WI38 (cell line): ENCODE measurements around the gene JHY.
A peak's percentile ranks its signal among the peaks of the same experiment; 100 is the strongest.

Experiments
- H3K4me3 ChIP-seq: 2 replicates; pipeline ENCODE4 v1.5.1; 2011; ENCODE audit warnings: low read depth, mild to moderate bottlenecking, control low read depth, low read length
- TF ChIP-seq, protein P1 (sequence below): IDR thresholded peaks from 2 replicates; pipeline ENCODE4 v1.5.1; 2012; ENCODE audit warnings: low read depth, mild to moderate bottlenecking, control low read depth, low read length

Gene JHY

DNA sequence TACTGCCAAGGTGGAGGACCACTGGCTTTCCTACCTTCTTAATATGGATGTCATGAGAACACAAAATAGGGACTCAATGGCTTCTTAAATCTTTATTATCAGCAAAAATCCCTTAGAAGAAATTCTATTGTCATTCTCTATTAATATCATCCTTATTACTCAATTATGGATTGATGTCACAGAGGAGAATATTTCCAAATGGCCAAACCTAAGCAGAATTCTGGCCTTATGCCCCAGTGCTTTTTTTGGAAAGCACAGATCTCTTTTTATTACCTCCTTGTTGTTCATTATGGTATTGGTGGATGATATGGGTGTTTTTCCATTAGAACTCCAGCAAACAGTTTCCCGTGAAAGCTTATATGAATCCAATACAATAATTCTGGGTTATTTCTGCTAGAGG, 34.4 kb upstream of the JHY start:
- TF ChIP-seq, protein P1, sequence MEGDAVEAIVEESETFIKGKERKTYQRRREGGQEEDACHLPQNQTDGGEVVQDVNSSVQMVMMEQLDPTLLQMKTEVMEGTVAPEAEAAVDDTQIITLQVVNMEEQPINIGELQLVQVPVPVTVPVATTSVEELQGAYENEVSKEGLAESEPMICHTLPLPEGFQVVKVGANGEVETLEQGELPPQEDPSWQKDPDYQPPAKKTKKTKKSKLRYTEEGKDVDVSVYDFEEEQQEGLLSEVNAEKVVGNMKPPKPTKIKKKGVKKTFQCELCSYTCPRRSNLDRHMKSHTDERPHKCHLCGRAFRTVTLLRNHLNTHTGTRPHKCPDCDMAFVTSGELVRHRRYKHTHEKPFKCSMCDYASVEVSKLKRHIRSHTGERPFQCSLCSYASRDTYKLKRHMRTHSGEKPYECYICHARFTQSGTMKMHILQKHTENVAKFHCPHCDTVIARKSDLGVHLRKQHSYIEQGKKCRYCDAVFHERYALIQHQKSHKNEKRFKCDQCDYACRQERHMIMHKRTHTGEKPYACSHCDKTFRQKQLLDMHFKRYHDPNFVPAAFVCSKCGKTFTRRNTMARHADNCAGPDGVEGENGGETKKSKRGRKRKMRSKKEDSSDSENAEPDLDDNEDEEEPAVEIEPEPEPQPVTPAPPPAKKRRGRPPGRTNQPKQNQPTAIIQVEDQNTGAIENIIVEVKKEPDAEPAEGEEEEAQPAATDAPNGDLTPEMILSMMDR = no peak
- H3K4me3 ChIP-seq = no peak overlapping the region

DNA sequence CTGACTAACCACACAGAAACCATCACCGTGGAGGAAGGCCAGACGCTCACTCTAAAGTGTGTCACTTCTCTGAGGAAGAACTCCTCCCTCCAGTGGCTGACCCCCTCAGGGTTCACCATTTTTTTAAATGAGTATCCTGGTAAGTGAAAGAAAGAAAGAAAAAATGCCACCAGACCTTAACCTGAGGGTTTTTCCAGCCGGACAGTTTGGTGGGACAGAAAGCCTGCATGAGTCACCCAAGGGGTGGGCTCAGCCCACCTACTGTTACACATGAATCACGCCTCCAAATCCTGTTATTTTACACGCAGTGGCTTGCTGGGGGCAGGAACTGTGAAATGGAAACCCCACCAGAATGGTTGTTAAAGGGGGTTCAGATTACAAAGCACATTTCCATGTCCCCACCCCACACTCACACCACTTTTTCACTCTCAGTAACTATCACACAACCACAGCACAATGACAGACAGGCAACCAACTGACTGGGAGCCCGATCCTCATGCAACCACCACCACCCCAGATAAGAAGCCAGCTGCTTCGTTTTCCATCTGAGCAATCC, 32.4 kb upstream of the JHY start:
- TF ChIP-seq, protein P1 = no peak
- H3K4me3 ChIP-seq = no peak overlapping the region

GRCh38 chr11:122851366-122851966, 31.1 kb upstream of the JHY start:
- H3K4me3 ChIP-seq = no peak overlapping the region
- TF ChIP-seq, protein P1 = no peak

GRCh38 chr11:122852074-122852795, 30.3 kb upstream of the JHY start:
- H3K4me3 ChIP-seq = no peak overlapping the region
- TF ChIP-seq, protein P1 = no peak

DNA sequence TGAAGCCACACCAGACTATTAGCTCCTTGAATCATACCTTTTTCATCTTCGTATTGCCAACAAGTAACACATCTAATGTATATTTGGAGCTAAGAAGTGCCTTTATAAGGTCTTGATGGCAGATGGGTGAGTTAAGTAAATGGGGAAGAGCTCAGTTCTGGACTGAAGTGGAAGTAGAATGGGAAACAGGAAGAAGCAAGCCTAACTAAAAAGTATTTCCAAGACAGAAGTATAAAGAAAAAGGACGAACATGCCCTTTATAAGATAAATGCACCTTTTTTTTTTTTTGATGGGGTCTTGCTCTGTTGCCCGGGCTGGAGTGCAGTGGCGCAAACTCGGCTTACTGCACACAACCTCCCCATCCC, 29.8 kb upstream of the JHY start:
- no peak overlapping the region for H3K4me3 ChIP-seq
- TF ChIP-seq, protein P1 = no peak

DNA sequence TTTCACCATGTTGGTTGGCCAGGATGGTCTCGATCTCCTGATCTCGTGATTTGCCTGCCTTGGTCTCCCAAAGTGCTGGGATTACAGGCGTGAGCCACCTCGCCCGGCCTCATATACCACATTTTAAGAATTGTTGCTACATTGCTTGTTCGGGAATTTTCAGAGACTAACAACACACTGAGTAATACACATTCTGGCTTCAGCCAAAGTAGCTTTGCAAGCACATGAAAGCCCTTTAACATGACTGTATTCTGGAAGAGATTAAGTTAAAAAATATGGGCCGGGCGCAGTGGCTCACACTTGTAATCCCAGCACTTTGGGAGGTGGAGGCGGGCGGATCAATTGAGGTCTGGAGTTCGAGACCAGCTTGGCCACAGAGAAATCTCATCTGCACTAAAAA, 29.3 kb upstream of the JHY start:
- TF ChIP-seq, protein P1 = no peak
- no peak overlapping the region for H3K4me3 ChIP-seq

DNA sequence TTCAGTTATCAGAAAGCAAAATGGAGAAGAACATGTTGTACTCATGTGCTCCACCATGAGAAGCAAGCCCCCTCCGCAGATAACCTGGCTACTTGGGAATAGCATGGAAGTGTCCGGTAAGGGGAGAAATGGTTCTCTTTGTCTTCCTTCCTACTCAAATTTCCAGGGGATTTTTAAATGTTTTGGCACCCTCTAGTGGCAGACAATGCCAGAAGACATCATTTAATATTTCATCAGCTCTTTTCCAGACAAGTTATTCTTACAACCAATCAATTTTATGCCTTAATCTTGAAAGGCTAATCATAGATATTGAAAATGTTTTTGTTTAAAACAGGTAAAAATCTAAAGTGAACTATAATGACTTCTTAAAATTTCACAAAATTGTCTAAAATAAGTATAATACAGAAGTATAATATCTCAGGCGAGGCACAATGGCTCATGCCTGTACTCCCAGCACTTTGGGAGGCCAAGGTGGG, 28.6 kb upstream of the JHY start:
- TF ChIP-seq, protein P1 = peak; percentile 26; the same call in 1 of the 2 replicates

More for the DNA sequence above, 28.6 kb upstream of the JHY start:
- no peak overlapping the region for H3K4me3 ChIP-seq
